HG02798 (cell line): ENCODE results near the gene NLGN1.

ENCODE experiments used
- ATAC-seq: cut with Tn5 transposase; IDR thresholded peaks from one replicate; pipeline ENCODE4 v1.9.1; 2021; ENCODE audit warnings: mild to moderate bottlenecking; ENCODE audit not compliant: unreplicated experiment, poor library complexity

Gene NLGN1

DNA sequence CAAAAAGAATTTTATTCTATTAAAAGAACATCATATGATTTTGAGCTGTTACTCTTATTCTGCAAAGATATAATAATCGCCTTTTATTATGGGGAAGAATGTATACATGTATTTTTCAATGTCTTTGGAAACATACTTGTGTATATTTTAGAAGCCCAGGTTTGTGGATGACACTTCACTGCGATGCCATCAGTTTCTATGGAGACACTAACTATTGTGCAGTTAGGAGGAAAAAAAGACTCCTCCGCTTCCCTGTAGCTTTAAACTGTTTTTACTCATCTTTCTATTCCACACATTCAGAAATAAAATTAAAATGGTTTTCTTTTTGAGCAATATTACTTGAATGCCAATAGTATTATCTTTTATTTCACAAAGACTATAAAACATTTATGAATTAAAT, 305.0 kb downstream of the NLGN1 start:
- no peak for ATAC-seq

DNA sequence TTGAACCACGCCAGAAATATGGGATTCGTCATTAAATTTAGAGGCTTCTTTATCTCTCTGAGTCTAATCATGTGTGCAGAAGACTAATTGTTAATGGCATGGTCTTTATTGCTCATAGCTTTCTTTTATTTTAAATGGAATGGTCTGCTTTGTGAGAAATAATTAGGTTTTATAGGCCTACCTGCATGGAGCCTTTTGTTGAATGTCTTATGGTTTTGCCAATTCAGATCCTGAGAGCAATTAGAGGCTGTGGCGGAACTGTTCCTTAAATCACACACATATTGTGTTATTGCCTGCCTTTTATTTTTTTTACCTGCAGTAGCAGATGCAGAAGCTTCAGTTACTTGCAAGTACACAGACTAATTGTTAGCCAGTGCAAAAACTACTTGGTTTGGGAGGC, 306.2 kb downstream of the NLGN1 start:
- no peak for ATAC-seq

- no peak for ATAC-seq
These were observed 309.1 kb downstream of the NLGN1 start for GRCh38 chr3:173706630-173707029.

DNA sequence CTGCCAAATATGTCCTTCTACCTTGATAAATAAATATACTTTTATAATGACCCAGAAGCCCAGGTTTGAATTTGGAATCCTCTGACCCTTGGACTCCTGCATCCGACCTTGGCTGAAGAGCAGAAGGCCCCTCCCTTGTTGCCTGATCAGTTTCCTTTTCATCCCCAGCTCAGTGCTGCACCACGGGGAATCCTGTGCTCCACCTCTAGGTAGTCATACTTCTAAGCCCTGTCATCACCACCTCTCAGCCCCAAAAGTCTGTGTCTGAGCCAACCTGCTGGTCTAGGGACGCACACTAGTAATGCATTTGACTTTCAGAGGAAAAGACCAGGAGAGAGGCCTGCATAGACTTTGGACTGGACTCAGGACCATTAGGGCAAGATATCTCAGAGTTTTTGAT, 310.6 kb downstream of the NLGN1 start:
- ATAC-seq, result no peak

DNA sequence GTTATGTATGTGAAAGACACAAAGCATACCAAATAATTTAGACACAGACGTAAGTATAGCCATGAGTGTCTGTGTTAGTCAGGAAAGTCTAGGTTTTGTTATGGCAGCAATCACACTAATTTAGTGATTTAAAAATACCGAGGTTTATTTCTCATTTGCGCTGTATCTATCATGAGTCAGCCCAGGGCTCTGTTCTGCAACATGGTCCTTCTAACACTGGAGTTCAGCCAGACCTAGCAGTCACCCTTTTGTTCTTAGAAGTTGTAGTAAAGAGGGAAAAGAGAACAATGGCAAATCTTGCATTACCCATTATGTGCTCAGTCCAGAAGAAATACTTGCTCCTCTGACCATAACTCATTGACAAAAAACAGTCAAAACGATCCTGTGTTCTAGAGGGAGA, 311.5 kb downstream of the NLGN1 start:
- no peak for ATAC-seq

DNA sequence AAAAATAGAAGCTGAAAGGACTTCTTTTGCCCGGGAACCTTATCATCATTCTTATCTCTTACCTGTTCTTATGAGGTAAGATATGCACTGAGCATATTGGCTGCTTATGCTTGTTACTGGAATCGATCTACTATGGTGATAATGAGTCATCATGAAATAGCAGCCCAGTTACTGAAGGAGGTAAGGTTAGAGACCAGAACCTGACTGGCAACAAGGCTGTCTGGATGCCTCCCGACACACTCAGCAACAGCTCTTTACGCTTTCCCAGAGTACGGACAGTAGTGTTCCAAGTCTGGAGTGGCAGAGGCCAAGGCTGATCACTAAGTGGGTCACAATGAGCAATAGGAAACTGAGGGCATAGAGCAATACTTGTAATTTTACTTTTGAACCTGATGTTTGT, 314.1 kb downstream of the NLGN1 start:
- no peak for ATAC-seq

DNA sequence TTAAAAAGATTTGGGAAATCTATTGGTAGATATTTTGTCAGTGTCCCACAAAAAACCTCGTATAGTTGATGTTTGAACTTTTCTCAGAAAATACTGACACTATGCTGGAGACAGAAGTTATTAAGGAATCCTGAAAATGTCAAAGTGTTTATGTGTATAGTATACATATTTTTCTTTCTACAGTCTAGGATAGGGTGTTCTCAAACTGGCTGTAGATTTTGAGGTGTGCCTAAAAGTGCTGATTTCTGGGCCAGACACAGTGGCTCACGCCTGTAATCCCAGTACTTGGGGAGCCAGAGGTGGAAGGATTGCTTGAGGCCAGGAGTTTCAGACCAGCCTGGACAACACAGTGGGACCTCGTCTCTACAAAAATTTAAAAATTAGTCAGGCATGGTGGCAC, 322.0 kb downstream of the NLGN1 start:
- ATAC-seq, result no peak

DNA sequence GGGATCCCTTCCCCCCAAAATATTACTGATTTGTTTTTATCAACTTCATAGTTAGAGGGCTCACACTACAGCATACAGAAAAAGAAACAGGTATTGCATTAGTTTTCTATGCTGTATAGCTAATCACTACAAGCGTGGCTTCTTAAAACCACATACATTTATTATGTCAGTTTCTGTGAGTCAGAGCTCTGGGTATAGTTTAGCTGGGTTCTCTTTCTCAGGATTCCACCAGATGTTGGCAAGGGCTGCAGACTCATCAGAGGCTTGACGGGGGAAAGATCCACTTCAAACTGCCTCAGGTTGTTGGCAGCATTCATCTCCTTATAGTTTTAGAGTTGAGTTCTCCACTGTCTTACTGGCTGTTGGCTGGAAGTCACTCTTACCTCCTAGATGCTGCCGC, 328.0 kb downstream of the NLGN1 start:
- ATAC-seq, result no peak

DNA sequence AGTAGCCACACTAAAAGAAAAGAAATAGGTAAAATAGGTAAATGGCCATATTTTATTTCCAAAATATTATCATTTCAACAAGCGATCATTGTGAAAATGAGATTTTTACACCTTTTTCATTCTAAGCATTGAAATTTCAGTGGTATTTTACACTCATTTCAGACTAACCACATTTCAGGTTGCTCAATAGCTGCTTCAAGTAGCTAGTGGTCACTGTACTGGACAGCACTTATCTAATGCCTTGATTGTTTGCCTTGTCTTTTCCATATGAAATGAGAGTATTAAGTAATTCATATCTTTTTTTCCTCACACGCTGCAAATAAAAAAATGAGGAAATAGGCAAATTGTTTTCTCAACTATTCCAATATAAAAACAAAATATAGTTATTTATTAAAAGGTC, 332.8 kb downstream of the NLGN1 start:
- no peak for ATAC-seq

GRCh38 chr3:173732237-173732636, 334.7 kb downstream of the NLGN1 start:
- ATAC-seq, result no peak

DNA sequence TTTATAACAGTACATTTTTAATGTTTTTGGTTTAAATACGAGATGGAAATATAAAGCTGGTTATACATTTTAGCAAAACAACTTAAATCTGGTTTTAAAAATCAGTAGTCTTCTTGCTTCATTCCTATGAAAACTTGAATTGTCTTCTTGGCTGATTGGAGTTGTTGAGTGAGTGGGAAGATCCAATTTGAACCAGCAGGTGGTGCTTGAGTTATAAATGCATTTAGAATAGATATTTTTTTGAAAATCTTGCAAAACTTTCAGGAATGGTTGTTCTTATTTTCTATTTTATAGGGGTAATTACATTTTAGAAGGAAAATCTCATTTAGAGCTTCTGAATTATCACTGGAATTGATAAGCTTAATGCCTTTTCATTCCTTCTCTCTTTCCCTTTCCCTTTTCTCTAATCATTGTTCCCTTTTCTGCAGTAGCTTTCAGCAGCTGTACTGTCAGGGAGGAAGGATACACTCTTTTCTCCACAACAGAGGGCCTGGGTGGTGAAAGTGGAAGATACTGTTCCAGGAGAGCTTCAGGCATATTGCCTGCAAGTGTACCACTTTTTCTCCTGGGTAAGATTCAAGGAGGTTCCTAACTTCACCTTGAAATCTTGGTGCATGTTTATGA, 335.6 kb downstream of the NLGN1 start:
- no peak for ATAC-seq

DNA sequence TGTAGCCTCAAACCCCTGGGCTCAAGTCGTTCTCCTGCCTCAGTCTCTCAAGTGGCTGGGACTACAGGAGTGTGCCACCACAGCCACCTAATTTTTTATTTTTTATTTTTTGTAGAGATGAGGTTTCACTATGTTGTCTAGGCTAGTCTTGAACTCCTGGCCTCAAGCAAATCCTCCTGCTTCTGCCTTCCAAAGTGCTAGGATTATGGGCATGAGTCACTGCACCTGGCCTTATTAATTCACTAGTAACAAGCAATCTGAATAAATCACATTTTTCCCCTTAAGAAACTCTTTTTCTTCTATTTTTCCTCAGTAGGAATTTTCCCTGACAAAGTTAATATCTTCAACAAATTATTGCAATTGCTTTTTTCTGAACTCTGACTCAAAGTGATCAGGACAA, 336.9 kb downstream of the NLGN1 start:
- no peak for ATAC-seq

GRCh38 chr3:173734895-173735294, 337.4 kb downstream of the NLGN1 start:
- ATAC-seq, result no peak

GRCh38 chr3:173735841-173736240, 338.3 kb downstream of the NLGN1 start:
- ATAC-seq, result no peak

- ATAC-seq, result no peak
These were observed 339.7 kb downstream of the NLGN1 start for GRCh38 chr3:173737167-173737808.

- no peak for ATAC-seq
These were observed 342.2 kb downstream of the NLGN1 start for GRCh38 chr3:173739726-173740125.

DNA sequence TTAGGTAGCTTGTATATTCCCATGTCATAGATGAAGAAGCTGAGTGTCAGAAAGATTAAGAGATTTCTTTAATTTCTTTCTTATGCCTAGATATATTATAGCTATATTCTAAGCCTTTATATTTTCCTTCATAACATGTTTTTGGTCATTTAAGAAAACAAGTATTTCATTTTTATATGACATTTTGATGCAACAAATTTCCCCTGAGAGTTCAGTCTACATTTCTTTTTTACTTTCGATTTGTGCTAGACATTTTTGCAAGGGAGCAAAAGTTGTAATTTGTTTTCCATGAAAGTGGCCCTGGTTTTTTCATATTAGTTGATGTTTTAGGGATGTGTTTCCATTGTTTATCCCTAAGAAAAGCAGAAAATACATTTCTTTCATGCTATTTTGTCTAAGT, 344.9 kb downstream of the NLGN1 start:
- ATAC-seq, result no peak

- no peak for ATAC-seq
These were observed 345.6 kb downstream of the NLGN1 start for GRCh38 chr3:173743111-173743510.

GRCh38 chr3:173743516-173743915, 346.0 kb downstream of the NLGN1 start:
- no peak for ATAC-seq

- ATAC-seq, result no peak
These were observed 346.9 kb downstream of the NLGN1 start for GRCh38 chr3:173744479-173744878.

GRCh38 chr3:173744895-173745294, 347.4 kb downstream of the NLGN1 start:
- ATAC-seq, result no peak

- no peak for ATAC-seq
These were observed 348.6 kb downstream of the NLGN1 start for GRCh38 chr3:173745952-173746682.
